ENCODE measurements around the gene NRP1. TPM values are rescaled to one million over a fixed set of nuclear protein-coding genes. Genes with fewer than 3 reads are reported as not detected.

Gene NRP1
- total and polyA plus RNA-seq, 10 donors: 4.8 to 202 (median 138) TPM

GRCh38 chr10:33333260-33334101 lies 986 bp downstream of the NRP1 start:
- peak overlapping the region; percentile 48 to 73 (median 54) for H3K4me3 ChIP-seq
- WGBS, 5 donors: 5 to 16% (median 12%) methylated on average over 7 of the region's 7 CpGs
- intact Hi-C loops (cut with DNase I; ENCODE audit: low total_unique reads): no loop called here
- peaks cover 0 to 71% (median 24%) of the 10 kb centered on the region in 7 donors for H3K27me3 ChIP-seq (replicated peaks in 1 of 7)
- TF ChIP-seq POLR2AphosphoS5 (IDR thresholded peaks at IDR 0.05): no peak
- TF ChIP-seq POLR2A (IDR thresholded peaks at IDR 0.05): no peak
- TF ChIP-seq, protein P1, sequence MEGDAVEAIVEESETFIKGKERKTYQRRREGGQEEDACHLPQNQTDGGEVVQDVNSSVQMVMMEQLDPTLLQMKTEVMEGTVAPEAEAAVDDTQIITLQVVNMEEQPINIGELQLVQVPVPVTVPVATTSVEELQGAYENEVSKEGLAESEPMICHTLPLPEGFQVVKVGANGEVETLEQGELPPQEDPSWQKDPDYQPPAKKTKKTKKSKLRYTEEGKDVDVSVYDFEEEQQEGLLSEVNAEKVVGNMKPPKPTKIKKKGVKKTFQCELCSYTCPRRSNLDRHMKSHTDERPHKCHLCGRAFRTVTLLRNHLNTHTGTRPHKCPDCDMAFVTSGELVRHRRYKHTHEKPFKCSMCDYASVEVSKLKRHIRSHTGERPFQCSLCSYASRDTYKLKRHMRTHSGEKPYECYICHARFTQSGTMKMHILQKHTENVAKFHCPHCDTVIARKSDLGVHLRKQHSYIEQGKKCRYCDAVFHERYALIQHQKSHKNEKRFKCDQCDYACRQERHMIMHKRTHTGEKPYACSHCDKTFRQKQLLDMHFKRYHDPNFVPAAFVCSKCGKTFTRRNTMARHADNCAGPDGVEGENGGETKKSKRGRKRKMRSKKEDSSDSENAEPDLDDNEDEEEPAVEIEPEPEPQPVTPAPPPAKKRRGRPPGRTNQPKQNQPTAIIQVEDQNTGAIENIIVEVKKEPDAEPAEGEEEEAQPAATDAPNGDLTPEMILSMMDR (IDR thresholded peaks at IDR 0.05 in 8 of 11, conservative IDR thresholded peaks at IDR 0.05 in 3 of 11): no peak
- H3K27ac ChIP-seq: peak overlapping the region; percentile 76 to 94 (median 91)
- no peaks in the 10 kb centered on the region for H3K9me3 ChIP-seq
- no peak for DNase-seq
- H3K4me1 ChIP-seq: peaks cover 2 to 71% (median 48%) of the 10 kb centered on the region in 6 donors
- peaks cover 0 to 19% (median 0%) of the 10 kb centered on the region in 6 donors for H3K36me3 ChIP-seq

DNA sequence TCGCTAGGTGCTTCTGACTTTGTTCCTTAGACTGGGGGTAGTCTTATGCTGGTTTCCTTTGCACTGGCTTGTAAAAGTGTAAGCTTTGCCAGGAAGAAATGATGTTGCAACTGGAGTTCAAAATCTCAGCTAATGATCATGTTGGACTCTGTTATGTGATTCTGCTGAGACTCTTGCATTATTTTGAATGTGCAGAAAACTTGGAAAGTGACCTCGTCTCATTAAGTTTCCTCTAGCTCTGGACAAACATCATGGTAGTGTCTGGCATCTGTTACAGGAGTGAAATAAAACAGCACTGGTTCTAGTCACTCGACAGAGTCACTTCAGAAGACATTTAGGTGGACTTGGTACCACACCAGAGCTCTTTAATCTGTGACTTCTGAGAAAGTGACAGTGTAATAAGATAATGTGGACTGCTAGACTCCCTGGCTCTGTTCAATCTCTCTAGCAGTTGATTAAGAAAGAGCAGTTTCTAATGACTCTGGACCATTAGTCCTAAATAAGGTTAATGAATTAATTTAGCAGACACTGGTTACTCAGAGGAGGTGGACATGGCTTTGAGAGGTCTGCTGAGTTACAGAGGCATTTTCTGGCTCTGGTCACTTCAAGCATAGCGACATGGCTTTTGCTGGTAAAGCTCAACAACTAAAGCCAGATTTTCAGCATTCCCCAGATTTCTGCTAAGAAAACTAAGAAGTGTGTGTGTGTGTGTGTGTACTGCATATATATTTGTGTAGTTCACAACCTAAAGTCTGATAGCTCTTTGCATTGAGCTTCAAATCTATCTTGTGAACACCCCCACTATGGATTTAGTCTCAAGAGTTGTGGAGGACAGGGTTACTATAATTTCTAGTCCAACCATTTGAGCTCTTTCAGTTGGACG lies 2.0 kb downstream of the NRP1 start:
- H3K9me3 ChIP-seq: no peaks in the 10 kb centered on the region
- 29 to 55% (median 51%) methylated on average over 5 of the region's 5 CpGs for WGBS, 5 donors
- intact Hi-C loops (cut with DNase I; ENCODE audit: low total_unique reads): no loop called here
- H3K27ac ChIP-seq: peak overlapping the region; percentile 17 to 94 (median 91)
- no peak for TF ChIP-seq POLR2AphosphoS5 (IDR thresholded peaks at IDR 0.05)
- TF ChIP-seq POLR2A (IDR thresholded peaks at IDR 0.05): no peak
- TF ChIP-seq, protein P1 (IDR thresholded peaks at IDR 0.05 in 8 of 11, conservative IDR thresholded peaks at IDR 0.05 in 3 of 11): no peak
- H3K4me3 ChIP-seq: peak overlapping the region; percentile 48 to 73 (median 54)
- H3K36me3 ChIP-seq: peaks cover 0 to 26% (median 0%) of the 10 kb centered on the region in 6 donors
- H3K27me3 ChIP-seq (replicated peaks in 1 of 7): peaks cover 0 to 65% (median 24%) of the 10 kb centered on the region in 7 donors
- no peak for DNase-seq
- H3K4me1 ChIP-seq: peaks cover 2 to 76% (median 49%) of the 10 kb centered on the region in 6 donors

DNA sequence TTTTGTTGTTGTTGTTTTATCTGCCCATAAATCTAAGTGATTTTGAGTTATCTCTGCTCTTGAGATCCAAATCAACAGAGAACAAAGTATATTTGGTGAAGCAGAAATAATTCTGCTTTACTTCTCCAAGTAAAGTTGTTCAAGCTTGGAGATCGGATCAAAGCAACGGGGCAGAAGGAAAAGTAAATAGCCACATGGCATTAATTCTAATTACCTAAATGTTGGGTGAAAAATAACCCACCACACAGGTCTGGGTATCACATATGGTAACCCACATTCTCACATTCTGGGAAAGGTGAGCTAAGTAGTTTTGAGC lies 3.1 kb downstream of the NRP1 start:
- TF ChIP-seq POLR2A (IDR thresholded peaks at IDR 0.05) (no peak), POLR2AphosphoS5 (IDR thresholded peaks at IDR 0.05) (no peak)
- TF ChIP-seq, protein P1 (IDR thresholded peaks at IDR 0.05 in 8 of 11, conservative IDR thresholded peaks at IDR 0.05 in 3 of 11): no peak
- DNase-seq: no peak
- WGBS, 5 donors: 46 to 58% (median 47%) methylated on average over 2 of the region's 2 CpGs
- intact Hi-C loops (cut with DNase I; ENCODE audit: low total_unique reads): no loop called here
- Histone ChIP-seq H3K36me3 (peaks cover 0 to 26% (median 0%) of the 10 kb centered on the region in 6 donors), H3K4me1 (peaks cover 6 to 74% (median 45%) of the 10 kb centered on the region in 6 donors), H3K27me3 (replicated peaks in 1 of 7) (peaks cover 0 to 54% (median 18%) of the 10 kb centered on the region in 7 donors), H3K27ac (peak overlapping the region in 7 of 8 donors; percentile 64 to 94 (median 91)), H3K4me3 (peak overlapping the region; percentile 48 to 73 (median 54)), H3K9me3 (no peaks in the 10 kb centered on the region)

All from spleen (tissue), 11 donors.